K562 (cell line): ENCODE data around the gene ATP8A1. TPM values are rescaled to one million over a fixed set of nuclear protein-coding genes. Genes with fewer than 3 reads are reported as not detected.

Experiments used
- ATAC-seq: fragments of 200-7000 bp; cut with Tn5 transposase; 3 replicates; pipeline ENCODE4 v1.9.1; 2020; ENCODE audit warnings: moderate library complexity
- BruUV-seq: library from RNA; stranded (reverse); fragments of 400-500 nt; replicated peaks from 2 replicates; lab custom pipeline; 2021; lab: Mats Ljungman, UMichigan
- CTCF ChIA-PET: fragments of 300-600 bp; formaldehyde crosslinking; extraction: SDS; loops from one replicate; lab custom pipeline; 2021; ENCODE audit warnings: low intra/inter-chr PET ratio; lab: Yijun Ruan, JAX
- POLR2A ChIA-PET: fragments of 300-600, 350-650 bp; sonication (Branson Sonifier 250); formaldehyde crosslinking; extraction: SDS; loops from one replicate; lab custom pipeline; 2021; ENCODE audit warnings: antibody characterized with exemption, inconsistent platforms; lab: Yijun Ruan, JAX
- DNase-seq, 4 experiments: peaks; one replicate each; pipeline versions ENCODE4 v3.0.0 to v3.0.0-alpha.2; 2011 to 2018; ENCODE audit warnings: low spot score in 3 of 4, mixed read lengths in 3 of 4; ENCODE audit errors: extremely low read depth in 1 of 4
- FAIRE-seq: peaks from 2 replicates; lab custom pipeline; 2011; peaks lifted over from hg19 to GRCh38; lab: Jason Lieb, UNC
- H2AFZ ChIP-seq: 2 replicates; pipeline ENCODE4 v1.6.0; 2011; ENCODE audit warnings: low read depth, low read length, control low read depth, inconsistent platforms
- H3K27ac ChIP-seq: fragments of 200-600 bp; 3 replicates; pipeline ENCODE4 v1.8.0; 2011; ENCODE audit warnings: low read depth, mild to moderate bottlenecking, control low read depth, inconsistent platforms, low read length, moderate library complexity, mixed read lengths; ENCODE audit errors: extremely low read depth
- H3K27me3 ChIP-seq, 2 experiments: fragments of 300-600 bp in 1 of 2; 2 replicates in 1 of 2; 3 replicates in 1 of 2; pipeline versions ENCODE4 v1.6.0 to v1.8.0; 2011; ENCODE audit warnings: inconsistent platforms in 2 of 2, low read length in 2 of 2, mild to moderate bottlenecking in 1 of 2, mixed read lengths in 1 of 2, moderate library complexity in 1 of 2; ENCODE audit not compliant: control insufficient read depth in 2 of 2, insufficient read depth in 2 of 2
- H3K36me3 ChIP-seq: fragments of 300-600 bp; 3 replicates; pipeline ENCODE4 v1.8.0; 2011; ENCODE audit warnings: mild to moderate bottlenecking, low read length, inconsistent platforms; ENCODE audit not compliant: control insufficient read depth, insufficient read depth
- H3K4me1 ChIP-seq, 2 experiments: fragments of 200-600 bp in 1 of 2; replicated peaks in 1 of 2; 2 replicates in 1 of 2; 3 replicates in 1 of 2; pipeline versions ENCODE4 v1.5.1 to v1.8.0; 2011; ENCODE audit warnings: inconsistent platforms in 2 of 2, low read length in 2 of 2, mild to moderate bottlenecking in 1 of 2, mixed read lengths in 1 of 2, moderate library complexity in 1 of 2; ENCODE audit not compliant: control insufficient read depth in 2 of 2, insufficient read depth in 2 of 2
- H3K4me2 ChIP-seq: 2 replicates; pipeline ENCODE4 v1.6.1; 2011; ENCODE audit warnings: low read length, control low read depth, inconsistent platforms, mixed read lengths; ENCODE audit not compliant: insufficient read depth
- H3K4me3 ChIP-seq: fragments of 200-600 bp; sonication (generic), shearing (Covaris generic); 2 replicates; pipeline ENCODE4 v1.5.1; 2016; ENCODE audit warnings: control low read depth, inconsistent platforms
- H3K79me2 ChIP-seq: fragments of 200-600 bp; 3 replicates; pipeline ENCODE4 v1.8.0; 2011; ENCODE audit warnings: low read length, inconsistent platforms; ENCODE audit not compliant: control insufficient read depth, insufficient read depth
- H3K9ac ChIP-seq, 2 experiments: 2 replicates each; pipeline versions ENCODE4 v1.6.0 to v1.6.1; 2011; ENCODE audit warnings: low read depth in 2 of 2, low read length in 2 of 2, control low read depth in 1 of 2, inconsistent platforms in 1 of 2, mild to moderate bottlenecking in 1 of 2, mixed read lengths in 1 of 2; ENCODE audit not compliant: insufficient read depth in 1 of 2
- H3K9me1 ChIP-seq: one replicate; pipeline ENCODE4 v1.6.0; 2011; ENCODE audit warnings: inconsistent platforms, mild to moderate bottlenecking, low read length, moderate library complexity; ENCODE audit not compliant: control insufficient read depth, insufficient read depth
- H3K9me3 ChIP-seq: replicated peaks from 2 replicates; pipeline ENCODE4 v1.5.1; 2011; ENCODE audit warnings: low read depth, low read length, inconsistent platforms; ENCODE audit not compliant: control insufficient read depth, insufficient read depth
- H4K20me1 ChIP-seq: replicated peaks from 2 replicates; pipeline ENCODE4 v1.6.1; 2011; ENCODE audit warnings: low read length, inconsistent platforms, mixed read lengths; ENCODE audit not compliant: control insufficient read depth, insufficient read depth
- CREB3L1 ChIP-seq: fragments of 450-650 bp; IDR thresholded peaks from 2 replicates; pipeline ENCODE4 v1.6.1; 2014; ENCODE audit warnings: low read depth, mild to moderate bottlenecking, moderate library complexity, borderline replicate concordance
- MAFG ChIP-seq: fragments of 450-650 bp; conservative IDR thresholded peaks from 2 replicates; pipeline ENCODE4 v1.6.1; 2016; ENCODE audit warnings: missing genetic modification characterization, missing compliant biosample characterization
- NCOA4 ChIP-seq: fragments of 450-650 bp; IDR thresholded peaks from 2 replicates; pipeline ENCODE4 v1.6.1; 2018; ENCODE audit warnings: mild to moderate bottlenecking; ENCODE audit not compliant: partially characterized antibody
- NFXL1 ChIP-seq: fragments of 450-650 bp; formaldehyde crosslinking; IDR thresholded peaks from 2 replicates; pipeline ENCODE4 v1.4.0; 2021; ENCODE audit warnings: mild to moderate bottlenecking
- PHF21A ChIP-seq: fragments of 450-650 bp; IDR thresholded peaks from 2 replicates; pipeline ENCODE4 v1.6.1; 2017; ENCODE audit warnings: low read depth, borderline replicate concordance
- SREBF2 ChIP-seq: sonication (generic); formaldehyde crosslinking; IDR thresholded peaks from 2 replicates; pipeline ENCODE4 v1.4.0; 2020; ENCODE audit warnings: mild to moderate bottlenecking, missing genetic modification reagents
- TBL1XR1 ChIP-seq, 2 experiments: IDR thresholded peaks; 2 replicates each; pipeline ENCODE4 v1.6.1; 2012; ENCODE audit warnings: improper control_type of control experiment in 2 of 2, low read length in 2 of 2, mild to moderate bottlenecking in 1 of 2
- ZBTB5 ChIP-seq: fragments of 450-650 bp; IDR thresholded peaks from 2 replicates; pipeline ENCODE4 v1.6.1; 2017; ENCODE audit warnings: antibody characterized with exemption
- WGBS: fragments of 100-300 bp; shearing (Covaris generic); methylation state at CpG from one replicate; pipeline ENCODE4 v1.1.6; 2016; ENCODE audit warnings: low coverage, mixed read lengths; ENCODE audit not compliant: insufficient coverage; ENCODE audit errors: missing lambda C conversion rate; 5-methylcytosine and 5-hydroxymethylcytosine counted together
- in situ Hi-C: fragments of 300-500 bp; cut with MboI; formaldehyde crosslinking; loops from 4 replicates; pipeline ENCODE4 v1.15.0; 2018; ENCODE audit warnings: inconsistent platforms, mixed read lengths
- intact Hi-C: fragments of 100-400 bp; cut with micrococcal nuclease; formaldehyde crosslinking; loops from 2 replicates; pipeline ENCODE4 v1.14.2; 2022
- polyA plus RNA-seq, 8 experiments: library from polyadenylated mRNA; depleted of rRNA in 4 of 8; stranded (reverse) in 5 of 8; unstranded in 3 of 8; fragments of >200 nt; fragmentation: Nextera tagmentation in 2 of 8; fragmentation: Illumina TruSeq in 1 of 8; extraction: Ambion mirVana in 2 of 8; extraction: Trizol in 1 of 8; gene quantifications; 2 replicates each; pipeline versions ENCODE4 v1.2.1 to v1.2.3, GENCODE V29; 2011 to 2014; ENCODE audit warnings: inconsistent platforms in 1 of 8, missing spikeins in 1 of 8
- total RNA-seq, 7 experiments: library from RNA; depleted of rRNA in 6 of 7; stranded (reverse); fragments of >200 nt in 6 of 7; fragmentation: Illumina TruSeq in 2 of 7; extraction: Trizol in 2 of 7; gene quantifications; 2 replicates each; pipeline versions ENCODE4 v1.2.1 to v1.2.3, GENCODE V29; 2011 to 2021; ENCODE audit warnings: low replicate concordance in 1 of 7
- TF ChIP-seq, protein P1 (sequence below): IDR thresholded peaks from 2 replicates; pipeline ENCODE4 v1.6.1; 2012; ENCODE audit warnings: low read depth, low read length, improper control_type of control experiment, borderline replicate concordance
- TF ChIP-seq, protein P2 (sequence below): fragments of 450-650 bp; IDR thresholded peaks from 2 replicates; pipeline ENCODE4 v1.6.1; 2016; ENCODE audit warnings: mild to moderate bottlenecking

The ATP8A1 gene
- total and polyA plus RNA-seq, 9 of the 15 experiments (the other 6 are each of a cell fraction or from before 2014, with no cell fraction given): 0.05 to 0.29 (median 0.07) TPM; not detected in 2

- no peak for ATAC-seq
- Histone ChIP-seq H3K4me3 (no peak overlapping the region), H3K27ac (no peak overlapping the region), H3K9ac (no peak overlapping the region), H4K20me1 (no peaks in the 10 kb centered on the region), H3K4me1 (no peaks in the 10 kb centered on the region), H3K9me3 (no peaks in the 10 kb centered on the region), H3K9me1 (no peaks in the 10 kb centered on the region), H3K27me3 (no peaks in the 10 kb centered on the region), H3K79me2 (no peaks in the 10 kb centered on the region), H2AFZ (no peak overlapping the region), H3K4me2 (no peak overlapping the region), H3K36me3 (no peaks in the 10 kb centered on the region)
- intact Hi-C loops (no loop called here), in situ Hi-C loops (no loop called here)
- no peak for FAIRE-seq
- ChIA-PET POLR2A (no interaction called here), CTCF (no interaction called here)
- 0% methylated on average over 4 of the region's 4 CpGs for WGBS
- BruUV-seq: no TSS peak
- DNase-seq: no peak
- TF ChIP-seq NCOA4 (no peak), ZBTB5 (no peak), SREBF2 (no peak), NFXL1 (CRISPR knock-in tag) (no peak), TBL1XR1 (IDR thresholded peaks at IDR 0.05; ENCODE audit: low read length in 2 of 2) (no peak), MAFG (no peak), CREB3L1 (no peak), PHF21A (no peak)
- TF ChIP-seq, protein P1, sequence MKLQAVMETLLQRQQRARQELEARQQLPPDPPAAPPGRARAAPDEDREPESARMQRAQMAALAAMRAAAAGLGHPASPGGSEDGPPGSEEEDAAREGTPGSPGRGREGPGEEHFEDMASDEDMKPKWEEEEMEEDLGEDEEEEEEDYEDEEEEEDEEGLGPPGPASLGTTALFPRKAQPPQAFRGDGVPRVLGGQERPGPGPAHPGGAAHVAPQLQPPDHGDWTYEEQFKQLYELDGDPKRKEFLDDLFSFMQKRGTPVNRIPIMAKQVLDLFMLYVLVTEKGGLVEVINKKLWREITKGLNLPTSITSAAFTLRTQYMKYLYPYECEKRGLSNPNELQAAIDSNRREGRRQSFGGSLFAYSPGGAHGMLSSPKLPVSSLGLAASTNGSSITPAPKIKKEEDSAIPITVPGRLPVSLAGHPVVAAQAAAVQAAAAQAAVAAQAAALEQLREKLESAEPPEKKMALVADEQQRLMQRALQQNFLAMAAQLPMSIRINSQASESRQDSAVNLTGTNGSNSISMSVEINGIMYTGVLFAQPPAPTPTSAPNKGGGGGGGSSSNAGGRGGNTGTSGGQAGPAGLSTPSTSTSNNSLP: no peak
- TF ChIP-seq, protein P2, sequence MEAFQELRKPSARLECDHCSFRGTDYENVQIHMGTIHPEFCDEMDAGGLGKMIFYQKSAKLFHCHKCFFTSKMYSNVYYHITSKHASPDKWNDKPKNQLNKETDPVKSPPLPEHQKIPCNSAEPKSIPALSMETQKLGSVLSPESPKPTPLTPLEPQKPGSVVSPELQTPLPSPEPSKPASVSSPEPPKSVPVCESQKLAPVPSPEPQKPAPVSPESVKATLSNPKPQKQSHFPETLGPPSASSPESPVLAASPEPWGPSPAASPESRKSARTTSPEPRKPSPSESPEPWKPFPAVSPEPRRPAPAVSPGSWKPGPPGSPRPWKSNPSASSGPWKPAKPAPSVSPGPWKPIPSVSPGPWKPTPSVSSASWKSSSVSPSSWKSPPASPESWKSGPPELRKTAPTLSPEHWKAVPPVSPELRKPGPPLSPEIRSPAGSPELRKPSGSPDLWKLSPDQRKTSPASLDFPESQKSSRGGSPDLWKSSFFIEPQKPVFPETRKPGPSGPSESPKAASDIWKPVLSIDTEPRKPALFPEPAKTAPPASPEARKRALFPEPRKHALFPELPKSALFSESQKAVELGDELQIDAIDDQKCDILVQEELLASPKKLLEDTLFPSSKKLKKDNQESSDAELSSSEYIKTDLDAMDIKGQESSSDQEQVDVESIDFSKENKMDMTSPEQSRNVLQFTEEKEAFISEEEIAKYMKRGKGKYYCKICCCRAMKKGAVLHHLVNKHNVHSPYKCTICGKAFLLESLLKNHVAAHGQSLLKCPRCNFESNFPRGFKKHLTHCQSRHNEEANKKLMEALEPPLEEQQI: no peak
Measured at GRCh38 chr4:42671431-42672194, 14.7 kb upstream of the ATP8A1 start.
